HT1080 (cell line): ENCODE data around the gene GUCD1. TPM values are rescaled to one million over a fixed set of nuclear protein-coding genes. Genes with fewer than 3 reads are reported as not detected.

ENCODE experiments used
- DNase-seq: peaks from one replicate; pipeline ENCODE4 v3.0.0-alpha.2; 2015; ENCODE audit warnings: low read depth
- total RNA-seq: library from RNA; depleted of rRNA; stranded (reverse); fragments of >200 nt; shearing (Covaris generic); gene quantifications from 2 replicates; pipeline ENCODE4 v1.2.3, GENCODE V29; 2014; rRNA removed

Gene GUCD1
- total RNA-seq, 1 experiment from 2014 or later = 172 TPM

DNA sequence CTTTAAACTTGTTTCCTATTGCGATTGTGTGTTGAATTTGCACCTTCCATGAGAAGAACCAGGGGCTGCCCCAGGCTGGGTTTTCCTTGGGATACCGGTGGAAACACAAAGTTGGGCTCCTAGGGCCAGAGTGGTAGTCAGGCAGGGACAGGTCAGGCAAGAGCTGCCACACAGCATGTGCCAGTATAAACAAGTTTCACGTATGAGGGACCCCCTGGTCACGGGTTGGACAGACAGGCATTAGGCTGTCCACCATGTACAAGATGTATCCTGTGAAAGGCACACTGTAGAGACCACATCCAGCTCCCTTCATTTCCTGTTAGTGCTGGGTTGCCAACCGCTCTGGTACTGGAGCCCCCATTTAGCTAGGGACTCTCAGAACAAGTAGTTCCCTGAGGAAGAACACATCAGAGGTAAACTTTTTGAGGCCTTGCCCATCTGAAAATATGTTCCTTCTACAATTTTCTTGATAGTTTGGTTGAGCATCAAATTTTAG is 51.0 kb downstream of the GUCD1 start:
- DNase-seq = no peak

DNA sequence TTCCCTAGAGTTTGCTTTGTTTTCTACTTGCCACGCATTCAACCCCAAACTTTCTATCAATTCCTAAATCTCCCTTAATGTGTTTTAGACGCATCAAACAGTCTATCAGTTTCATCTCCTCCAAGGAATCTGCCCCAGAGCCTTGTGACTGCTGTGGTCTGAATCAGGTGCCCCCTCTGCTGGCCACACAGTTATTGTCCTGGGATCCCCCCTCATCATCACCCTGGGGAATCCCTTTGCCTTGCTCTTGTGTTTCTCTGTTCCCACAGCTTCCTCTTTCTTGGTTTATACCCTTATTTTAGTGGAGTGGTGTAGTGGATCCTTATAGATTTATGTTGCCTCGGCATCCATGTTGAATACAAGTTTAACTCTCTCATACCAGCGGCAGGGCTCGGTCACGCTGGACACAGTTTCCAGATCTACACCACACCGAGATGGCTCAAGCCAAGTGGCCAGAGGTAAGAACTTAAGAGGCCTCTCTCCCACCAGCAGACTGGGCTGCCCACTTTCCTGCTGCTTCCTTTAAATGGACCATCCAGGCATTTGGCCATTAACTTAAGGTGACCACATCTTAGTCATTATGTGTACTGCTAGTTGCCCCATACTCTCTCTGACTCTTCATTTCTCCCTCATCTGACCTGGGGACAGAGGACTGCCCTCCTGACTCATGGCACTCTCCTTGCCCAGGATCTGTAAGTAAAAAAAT is 51.6 kb downstream of the GUCD1 start:
- peak; percentile 64 for DNase-seq

GRCh38 chr22:24502541-24502940 is 52.4 kb downstream of the GUCD1 start:
- no peak for DNase-seq

DNA sequence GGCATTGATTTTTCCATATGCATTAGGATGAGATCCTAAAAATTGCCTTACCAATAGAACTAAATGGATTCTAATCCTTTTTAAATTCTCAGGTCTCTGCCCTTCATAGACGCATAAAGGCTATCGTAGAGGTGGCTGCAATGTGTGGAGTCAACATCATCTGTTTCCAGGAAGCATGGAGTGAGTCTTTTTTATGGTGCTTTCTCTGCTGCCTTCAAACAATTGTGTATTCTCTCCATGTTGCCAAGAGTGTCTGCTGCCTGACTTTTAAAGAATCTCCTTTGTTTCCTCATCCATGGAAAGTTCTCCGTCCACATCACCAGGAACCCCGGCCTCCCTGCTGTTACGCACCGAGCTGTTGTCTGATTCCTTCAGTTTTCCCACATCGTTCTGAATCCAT is 52.9 kb downstream of the GUCD1 start:
- no peak for DNase-seq

- no peak for DNase-seq
Observed at GRCh38 chr22:24501301-24502005, 53.5 kb downstream of the GUCD1 start.

- DNase-seq = no peak
Observed at GRCh38 chr22:24500277-24500820, 54.6 kb downstream of the GUCD1 start.

DNA sequence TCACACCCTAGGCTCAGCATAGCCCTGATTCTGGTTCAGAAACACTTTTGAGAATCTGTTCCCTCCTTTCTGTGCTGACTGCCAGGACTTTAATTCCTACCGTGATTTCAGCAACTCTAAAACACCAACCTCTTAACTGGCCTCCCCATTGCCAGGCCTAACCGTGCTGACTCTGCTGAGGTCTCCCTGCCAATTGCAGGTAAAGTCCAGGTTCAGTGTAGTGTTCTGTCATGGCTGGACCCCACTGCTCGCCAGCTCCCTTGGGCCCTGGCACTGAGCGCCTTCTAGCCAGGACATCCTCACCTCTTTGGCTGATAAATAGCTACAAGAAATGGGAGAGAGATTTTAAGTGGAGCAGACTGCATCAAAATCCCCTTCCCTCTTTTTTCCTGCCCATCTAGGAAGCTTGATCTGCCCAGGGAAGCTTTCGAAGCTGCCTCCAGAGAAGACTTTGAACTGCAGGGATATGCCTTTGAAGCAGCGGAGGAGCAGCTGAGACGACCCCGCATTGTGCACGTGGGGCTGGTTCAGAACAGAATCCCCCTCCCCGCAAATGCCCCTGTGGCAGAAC is 55.1 kb downstream of the GUCD1 start:
- DNase-seq = no peak

DNA sequence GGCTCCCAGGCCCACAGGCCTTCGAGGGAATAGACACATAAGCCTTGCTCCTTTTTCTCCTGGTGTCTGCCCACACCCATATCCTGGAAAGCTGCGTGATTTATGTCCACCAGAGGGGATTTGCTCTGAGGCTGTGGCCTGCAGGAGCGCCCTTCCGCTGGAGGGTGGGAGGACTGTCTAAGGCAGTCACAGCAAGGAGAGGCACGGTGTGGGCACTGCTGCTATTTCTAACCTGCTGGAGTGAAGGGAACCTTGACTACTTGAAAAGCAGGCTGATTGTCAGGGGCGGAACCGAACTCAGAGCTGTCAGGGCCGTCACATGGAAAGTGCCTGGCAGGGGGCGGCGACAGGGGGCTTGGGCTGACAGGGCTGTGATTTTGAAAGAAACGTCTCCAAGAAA is 56.1 kb downstream of the GUCD1 start:
- no peak for DNase-seq

DNA sequence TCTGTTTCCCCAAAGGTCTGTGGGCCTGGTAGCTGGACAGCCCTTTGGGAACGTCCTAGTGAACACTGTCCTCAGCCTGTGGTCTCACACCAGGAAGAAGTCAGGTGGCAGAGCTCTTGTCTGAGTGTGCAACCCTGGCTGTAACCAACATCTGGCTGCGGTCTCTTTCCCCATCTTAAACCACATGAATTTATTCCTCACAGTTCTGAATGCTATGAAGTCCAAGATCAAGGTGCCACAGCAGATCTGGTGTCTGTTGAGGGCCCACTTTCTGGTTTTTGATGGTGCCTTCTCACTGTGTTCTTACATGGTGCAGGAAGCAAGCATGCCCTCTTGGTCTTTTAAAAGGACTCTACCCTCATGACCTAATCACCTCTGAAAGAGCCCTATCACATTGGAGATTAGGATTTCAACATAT is 57.1 kb downstream of the GUCD1 start:
- DNase-seq = no peak

DNA sequence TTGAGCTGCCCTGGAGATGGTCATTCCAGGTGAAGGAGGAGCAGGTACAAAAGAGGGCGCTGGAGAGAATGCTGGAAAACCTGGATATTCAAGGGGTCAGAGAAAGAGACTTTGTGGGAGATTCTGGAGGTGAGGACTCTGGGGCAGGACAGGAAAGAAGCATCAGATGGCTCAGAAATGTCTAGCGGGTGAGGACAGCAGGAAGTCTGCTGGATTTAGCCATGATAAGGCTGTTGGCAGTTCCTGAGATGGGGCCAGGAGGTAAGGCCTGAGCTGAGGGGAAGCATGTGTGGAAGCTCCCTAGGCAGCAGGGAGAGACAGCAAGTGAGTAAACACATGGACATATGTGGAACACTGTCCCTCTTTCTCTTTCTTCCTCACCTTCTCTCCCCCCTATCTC is 58.3 kb downstream of the GUCD1 start:
- DNase-seq = no peak

DNA sequence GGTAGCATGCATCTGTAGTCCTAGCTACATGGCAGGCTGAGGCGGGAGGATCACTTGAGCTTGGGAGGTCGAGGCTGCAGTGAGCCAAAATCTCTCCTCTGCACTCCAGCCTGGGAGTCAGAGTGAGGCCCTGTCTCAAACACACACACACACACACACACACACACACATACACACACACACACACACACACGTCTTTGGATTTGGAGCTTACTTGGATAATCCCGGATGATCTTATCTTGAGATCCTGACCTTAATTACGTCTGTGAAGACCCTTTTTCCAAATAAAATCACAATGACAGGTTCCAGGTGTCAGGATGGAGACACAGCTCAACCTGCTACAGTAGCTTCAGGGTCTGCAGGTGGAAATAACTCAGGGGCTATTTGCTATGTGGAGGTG is 58.7 kb downstream of the GUCD1 start:
- DNase-seq = no peak

DNA sequence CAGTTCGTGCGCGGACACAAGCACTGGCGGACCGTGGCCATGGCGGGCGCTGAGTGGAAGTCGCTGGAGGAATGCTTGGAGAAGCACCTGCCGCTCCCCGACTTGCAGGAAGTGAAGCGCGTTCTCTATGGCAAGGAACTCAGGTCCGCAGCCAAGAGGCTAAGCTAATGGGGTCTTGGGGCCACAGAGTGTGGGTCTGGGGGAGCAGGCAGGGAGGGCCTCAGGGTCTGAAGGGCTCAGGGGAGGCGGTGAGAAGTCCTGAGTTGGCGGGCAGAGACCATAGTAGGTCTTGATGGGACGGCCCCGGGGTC is 59.6 kb downstream of the GUCD1 start:
- no peak for DNase-seq

DNA sequence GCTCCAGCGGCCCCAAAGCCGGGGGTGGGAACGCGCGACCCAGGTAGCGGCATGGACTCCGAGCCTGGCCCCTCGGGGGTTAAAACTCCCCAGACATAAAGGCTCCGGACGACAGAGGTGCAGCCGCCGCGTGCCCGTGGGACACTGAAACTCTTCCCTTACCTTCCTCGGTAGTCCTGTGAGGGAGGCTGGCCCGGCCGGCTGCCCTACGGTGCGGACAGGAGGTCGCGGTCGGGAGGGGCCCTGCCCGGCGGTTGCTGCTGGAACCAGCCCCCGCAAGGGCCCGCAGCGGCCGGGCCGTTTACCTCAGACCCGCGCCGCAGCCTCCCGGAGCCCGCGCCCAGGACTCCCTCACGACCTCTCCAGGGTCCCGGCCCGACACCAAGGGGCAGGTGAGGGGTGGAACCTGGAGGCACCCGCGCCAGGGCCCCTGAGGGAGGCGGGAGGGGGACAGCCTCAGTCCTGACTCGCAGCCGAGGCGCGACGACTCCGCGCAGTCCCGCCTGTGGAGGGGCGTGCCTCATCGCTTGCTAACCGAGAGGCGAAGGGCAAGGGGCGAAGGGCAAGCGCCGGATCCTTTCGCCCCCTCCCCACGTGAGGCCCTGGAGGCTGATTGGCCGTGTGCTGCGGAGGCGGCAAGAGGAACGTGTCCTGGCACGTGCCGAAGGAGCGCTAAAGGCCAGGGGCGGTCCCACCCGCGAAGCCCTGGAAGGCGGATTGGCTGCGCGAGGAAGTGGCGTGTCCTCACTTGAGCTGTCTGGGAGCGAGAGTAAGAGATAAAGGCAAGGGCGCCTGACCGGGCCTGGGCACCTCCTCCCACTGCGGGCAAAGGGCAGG is 60.2 kb downstream of the GUCD1 start, which contains the start of gene UPB1:
Gene UPB1 (plus strand): TSS at position 805 of the 837 bp plus-strand sequence. CDS start 72 bp downstream, outside the sequence.
- DNase-seq = no peak

DNA sequence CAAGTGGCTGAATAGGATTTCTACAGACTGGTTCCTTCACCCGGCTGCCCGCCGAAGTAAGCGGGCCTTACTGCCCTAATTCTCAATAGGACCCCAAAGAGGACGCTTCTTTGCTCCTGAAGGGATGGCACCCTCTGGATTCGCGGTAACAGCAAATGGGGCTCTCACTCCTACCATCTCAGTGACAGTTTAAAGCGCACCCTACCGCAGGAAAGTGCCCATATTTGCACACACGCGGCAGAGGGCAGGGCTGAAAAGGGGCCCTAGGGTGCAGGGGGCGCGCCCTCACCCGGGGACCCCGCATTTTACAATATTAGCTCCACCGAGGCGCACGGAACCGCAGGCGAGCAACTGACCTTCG is 60.8 kb downstream of the GUCD1 start:
- DNase-seq = no peak

DNA sequence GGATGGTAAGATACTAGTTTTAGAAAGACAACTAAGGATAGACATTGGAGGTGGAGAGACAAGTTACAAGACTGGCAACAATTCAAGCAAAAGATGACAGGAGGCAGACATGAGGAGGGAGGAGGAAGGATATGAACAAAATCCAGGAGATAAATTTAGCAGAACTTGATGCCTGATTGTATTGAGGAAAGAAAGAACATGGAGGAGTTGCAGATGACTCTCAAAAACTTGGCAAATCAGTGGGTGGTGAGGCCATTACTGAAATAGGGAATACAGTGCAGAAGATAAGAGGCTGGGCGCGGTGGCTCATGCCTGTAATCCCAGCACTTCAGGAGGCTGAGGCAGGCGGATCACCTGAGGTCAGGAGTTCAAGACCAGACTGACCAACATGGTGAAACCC is 62.5 kb downstream of the GUCD1 start:
- DNase-seq = no peak

Other genes with a start within 250 kb of the GUCD1 start
- gene ADORA2A, start 127.5 kb downstream of the GUCD1 start, total RNA-seq = 1.5 and 2.3 TPM in 2 replicates
- gene UPB1, start 59.8 kb downstream of the GUCD1 start, total RNA-seq = not detected in 2 replicates
- gene SNRPD3, start 861 bp upstream of the GUCD1 start, total RNA-seq = 278 and 339 TPM in 2 replicates
- gene LRRC75B, start 37.9 kb upstream of the GUCD1 start, total RNA-seq = 0.70 and 1.1 TPM in 2 replicates
- 3.7 and 8.5 TPM in 2 replicates for gene GGT1, start 48.1 kb upstream of the GUCD1 start, total RNA-seq
- not detected in 2 replicates for gene PIWIL3, start 219.6 kb upstream of the GUCD1 start, total RNA-seq